Measurements from ENCODE around the gene CAMKMT. TPM values are rescaled to one million over a fixed set of nuclear protein-coding genes. Genes with fewer than 3 reads are reported as not detected.

Gene CAMKMT
- total and polyA plus RNA-seq, 2 experiments from 2014 or later, result 26.5 to 29.5 TPM

DNA sequence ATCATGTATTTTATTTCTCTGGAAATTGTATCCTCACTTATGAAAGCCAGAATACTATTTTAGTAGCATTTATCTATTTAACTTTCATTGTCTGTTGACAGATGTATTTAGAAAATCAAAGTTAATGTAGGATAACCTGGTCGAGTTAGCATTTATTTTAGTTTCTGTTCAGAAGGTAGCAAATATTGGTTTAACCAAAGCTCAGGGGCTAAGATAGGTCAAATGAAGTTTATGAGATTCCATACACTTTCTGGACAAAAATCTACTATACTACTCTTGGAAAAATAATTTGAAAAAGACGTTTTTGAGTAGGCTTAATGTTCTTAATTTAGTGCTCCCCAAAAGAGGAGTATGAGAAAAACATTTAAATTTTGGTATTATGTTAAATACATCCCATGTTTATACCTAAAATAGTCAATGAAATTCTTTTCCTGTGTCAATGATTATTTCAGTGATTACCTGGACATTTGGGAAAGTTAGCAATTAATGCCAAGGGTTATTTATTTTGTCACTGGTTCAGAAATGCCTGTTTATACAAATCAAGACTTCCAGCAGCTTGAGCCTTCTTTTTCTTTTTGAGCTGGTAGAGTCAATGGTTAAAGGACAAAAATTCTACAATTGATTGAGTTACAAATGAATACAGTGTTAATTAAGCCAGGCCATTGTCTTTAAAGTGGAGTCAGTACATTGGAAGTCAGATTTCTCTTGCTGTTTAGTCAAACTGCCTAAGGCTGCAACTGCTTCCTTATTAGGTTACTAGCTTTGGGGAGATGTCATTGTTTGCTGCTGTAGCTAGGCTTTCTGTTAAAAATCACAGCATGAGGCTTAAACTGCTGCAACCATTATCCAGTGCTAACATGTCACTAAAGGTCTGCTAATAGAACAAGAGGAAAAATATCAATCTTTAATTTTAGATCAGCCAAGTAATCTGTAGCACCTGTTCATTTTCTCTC lies 182.3 kb downstream of the CAMKMT start (continued):
- TF ChIP-seq, protein P1, sequence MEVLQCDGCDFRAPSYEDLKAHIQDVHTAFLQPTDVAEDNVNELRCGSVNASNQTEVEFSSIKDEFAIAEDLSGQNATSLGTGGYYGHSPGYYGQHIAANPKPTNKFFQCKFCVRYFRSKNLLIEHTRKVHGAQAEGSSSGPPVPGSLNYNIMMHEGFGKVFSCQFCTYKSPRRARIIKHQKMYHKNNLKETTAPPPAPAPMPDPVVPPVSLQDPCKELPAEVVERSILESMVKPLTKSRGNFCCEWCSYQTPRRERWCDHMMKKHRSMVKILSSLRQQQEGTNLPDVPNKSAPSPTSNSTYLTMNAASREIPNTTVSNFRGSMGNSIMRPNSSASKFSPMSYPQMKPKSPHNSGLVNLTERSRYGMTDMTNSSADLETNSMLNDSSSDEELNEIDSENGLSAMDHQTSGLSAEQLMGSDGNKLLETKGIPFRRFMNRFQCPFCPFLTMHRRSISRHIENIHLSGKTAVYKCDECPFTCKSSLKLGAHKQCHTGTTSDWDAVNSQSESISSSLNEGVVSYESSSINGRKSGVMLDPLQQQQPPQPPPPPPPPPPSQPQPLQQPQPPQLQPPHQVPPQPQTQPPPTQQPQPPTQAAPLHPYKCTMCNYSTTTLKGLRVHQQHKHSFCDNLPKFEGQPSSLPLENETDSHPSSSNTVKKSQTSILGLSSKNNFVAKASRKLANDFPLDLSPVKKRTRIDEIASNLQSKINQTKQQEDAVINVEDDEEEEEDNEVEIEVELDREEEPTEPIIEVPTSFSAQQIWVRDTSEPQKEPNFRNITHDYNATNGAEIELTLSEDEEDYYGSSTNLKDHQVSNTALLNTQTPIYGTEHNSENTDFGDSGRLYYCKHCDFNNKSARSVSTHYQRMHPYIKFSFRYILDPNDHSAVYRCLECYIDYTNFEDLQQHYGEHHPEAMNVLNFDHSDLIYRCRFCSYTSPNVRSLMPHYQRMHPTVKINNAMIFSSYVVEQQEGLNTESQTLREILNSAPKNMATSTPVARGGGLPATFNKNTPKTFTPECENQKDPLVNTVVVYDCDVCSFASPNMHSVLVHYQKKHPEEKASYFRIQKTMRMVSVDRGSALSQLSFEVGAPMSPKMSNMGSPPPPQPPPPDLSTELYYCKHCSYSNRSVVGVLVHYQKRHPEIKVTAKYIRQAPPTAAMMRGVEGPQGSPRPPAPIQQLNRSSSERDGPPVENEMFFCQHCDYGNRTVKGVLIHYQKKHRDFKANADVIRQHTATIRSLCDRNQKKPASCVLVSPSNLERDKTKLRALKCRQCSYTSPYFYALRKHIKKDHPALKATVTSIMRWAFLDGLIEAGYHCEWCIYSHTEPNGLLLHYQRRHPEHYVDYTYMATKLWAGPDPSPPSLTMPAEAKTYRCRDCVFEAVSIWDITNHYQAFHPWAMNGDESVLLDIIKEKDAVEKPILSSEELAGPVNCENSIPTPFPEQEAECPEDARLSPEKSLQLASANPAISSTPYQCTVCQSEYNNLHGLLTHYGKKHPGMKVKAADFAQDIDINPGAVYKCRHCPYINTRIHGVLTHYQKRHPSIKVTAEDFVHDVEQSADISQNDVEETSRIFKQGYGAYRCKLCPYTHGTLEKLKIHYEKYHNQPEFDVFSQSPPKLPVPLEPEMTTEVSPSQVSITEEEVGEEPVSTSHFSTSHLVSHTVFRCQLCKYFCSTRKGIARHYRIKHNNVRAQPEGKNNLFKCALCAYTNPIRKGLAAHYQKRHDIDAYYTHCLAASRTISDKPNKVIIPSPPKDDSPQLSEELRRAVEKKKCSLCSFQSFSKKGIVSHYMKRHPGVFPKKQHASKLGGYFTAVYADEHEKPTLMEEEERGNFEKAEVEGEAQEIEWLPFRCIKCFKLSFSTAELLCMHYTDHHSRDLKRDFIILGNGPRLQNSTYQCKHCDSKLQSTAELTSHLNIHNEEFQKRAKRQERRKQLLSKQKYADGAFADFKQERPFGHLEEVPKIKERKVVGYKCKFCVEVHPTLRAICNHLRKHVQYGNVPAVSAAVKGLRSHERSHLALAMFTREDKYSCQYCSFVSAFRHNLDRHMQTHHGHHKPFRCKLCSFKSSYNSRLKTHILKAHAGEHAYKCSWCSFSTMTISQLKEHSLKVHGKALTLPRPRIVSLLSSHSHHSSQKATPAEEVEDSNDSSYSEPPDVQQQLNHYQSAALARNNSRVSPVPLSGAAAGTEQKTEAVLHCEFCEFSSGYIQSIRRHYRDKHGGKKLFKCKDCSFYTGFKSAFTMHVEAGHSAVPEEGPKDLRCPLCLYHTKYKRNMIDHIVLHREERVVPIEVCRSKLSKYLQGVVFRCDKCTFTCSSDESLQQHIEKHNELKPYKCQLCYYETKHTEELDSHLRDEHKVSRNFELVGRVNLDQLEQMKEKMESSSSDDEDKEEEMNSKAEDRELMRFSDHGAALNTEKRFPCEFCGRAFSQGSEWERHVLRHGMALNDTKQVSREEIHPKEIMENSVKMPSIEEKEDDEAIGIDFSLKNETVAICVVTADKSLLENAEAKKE (CRISPR knock-in tag; IDR thresholded peaks at IDR 0.05), result no peak
- TF ChIP-seq STAT1 (IDR thresholded peaks at IDR 0.05; ENCODE audit: unreplicated experiment), result no peak
- no peak for TF ChIP-seq EZH2phosphoT487 (IDR thresholded peaks at IDR 0.05; ENCODE audit: unreplicated experiment)
- peak; percentile 54; the same call in 1 of the 2 replicates for TF ChIP-seq NANOG (IDR thresholded peaks at IDR 0.05; ENCODE audit: borderline replicate concordance)

DNA sequence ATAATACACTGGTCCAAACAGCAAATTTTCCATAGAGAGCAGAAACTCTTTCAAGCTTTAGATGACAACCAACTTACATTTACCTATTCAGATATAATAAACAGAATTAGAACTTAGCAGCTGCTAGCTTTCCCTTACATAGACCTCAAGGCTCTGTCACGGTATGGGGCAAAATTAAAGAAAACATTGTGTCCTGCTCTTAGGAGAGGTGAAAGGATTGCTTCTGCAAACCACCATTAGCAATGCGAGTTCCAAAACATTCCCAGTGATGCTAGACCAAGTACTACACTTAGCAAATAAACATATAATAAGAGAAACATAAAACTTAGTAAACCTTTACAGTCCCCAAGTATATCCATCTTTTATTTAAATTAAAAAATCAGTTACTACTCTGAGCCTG lies 183.3 kb downstream of the CAMKMT start:
- no peaks in the 10 kb centered on the region for H3K9me2 ChIP-seq (ENCODE audit: insufficient read depth)
- no peak for TF ChIP-seq EZH2 (IDR thresholded peaks at IDR 0.05; ENCODE audit: low read depth, unreplicated experiment)
- TF ChIP-seq ZNF331 (CRISPR knock-in tag; IDR thresholded peaks at IDR 0.05; ENCODE audit: low read depth), result no peak
- no peak for TF ChIP-seq EZH2phosphoT487 (IDR thresholded peaks at IDR 0.05; ENCODE audit: unreplicated experiment)
- TF ChIP-seq CTCF (conservative IDR thresholded peaks at IDR 0.05; ENCODE audit: low read depth in 2 of 2), result no peak
- TF ChIP-seq ETS1 (IDR thresholded peaks at IDR 0.05), result no peak

More for the DNA sequence above, 183.3 kb downstream of the CAMKMT start:
- no peaks in the 10 kb centered on the region for H4K20me1 ChIP-seq (replicated peaks; ENCODE audit: insufficient read depth)
- no peaks in the 10 kb centered on the region for H3K9me3 Mint-ChIP-seq
- 0 out of 2 replicates have a peak, but pooled peaks cover 2% of the 10 kb centered on the region for H3F3A ChIP-seq (replicated peaks; ENCODE audit: low read depth)
- H3K36me3 ChIP-seq (ENCODE audit: insufficient read depth), result no peaks in the 10 kb centered on the region
- H3K4me1 Mint-ChIP-seq, result peaks cover 57% of the 10 kb centered on the region
- peak overlapping the region; percentile 13; the same call in 1 of the 3 replicates for H3K4me3 Mint-ChIP-seq
- ATAC-seq, result peak; percentile 62
- H3K79me2 ChIP-seq (replicated peaks; ENCODE audit: insufficient read depth), result no peaks in the 10 kb centered on the region
- H3K36me3 Mint-ChIP-seq (ENCODE audit: low read depth), result no peaks in the 10 kb centered on the region
- H3K4me1 ChIP-seq (ENCODE audit: insufficient read depth), result peaks cover 67% of the 10 kb centered on the region
- H3K27me3 Mint-ChIP-seq (ENCODE audit: insufficient read depth, low read depth, poor library complexity), result peaks cover 5% of the 10 kb centered on the region
- H2AFZ ChIP-seq, result no peak overlapping the region
- no peaks in the 10 kb centered on the region for H3K27me3 ChIP-seq (ENCODE audit: insufficient read depth)
- H3K4me3 ChIP-seq, result no peak overlapping the region
- H3K27ac Mint-ChIP-seq, result peak overlapping the region; percentile 92
- DNase-seq (ENCODE audit: low spot score), result peak; percentile 28
- H3K27ac ChIP-seq (ENCODE audit: low read depth), result peak overlapping the region; percentile 63
- peak overlapping the region; percentile 44; the same call in 1 of the 2 replicates for H3K4me2 ChIP-seq

Measured in GM23338 (cell line).